WTC11 (cell line): ENCODE data around the gene ARHGAP25.

Source experiments
- IRF2 ChIP-seq: sonication (generic); formaldehyde crosslinking; IDR thresholded peaks from 2 replicates; pipeline ENCODE4 v1.8.0; 2022; ENCODE audit warnings: low read depth, missing genetic modification reagents, borderline replicate concordance
- TF ChIP-seq, protein P1 (sequence below): sonication (generic); formaldehyde crosslinking; IDR thresholded peaks from 2 replicates; pipeline ENCODE4 v1.8.1; 2022; ENCODE audit warnings: low read depth, missing genetic modification reagents, borderline replicate concordance

DNA sequence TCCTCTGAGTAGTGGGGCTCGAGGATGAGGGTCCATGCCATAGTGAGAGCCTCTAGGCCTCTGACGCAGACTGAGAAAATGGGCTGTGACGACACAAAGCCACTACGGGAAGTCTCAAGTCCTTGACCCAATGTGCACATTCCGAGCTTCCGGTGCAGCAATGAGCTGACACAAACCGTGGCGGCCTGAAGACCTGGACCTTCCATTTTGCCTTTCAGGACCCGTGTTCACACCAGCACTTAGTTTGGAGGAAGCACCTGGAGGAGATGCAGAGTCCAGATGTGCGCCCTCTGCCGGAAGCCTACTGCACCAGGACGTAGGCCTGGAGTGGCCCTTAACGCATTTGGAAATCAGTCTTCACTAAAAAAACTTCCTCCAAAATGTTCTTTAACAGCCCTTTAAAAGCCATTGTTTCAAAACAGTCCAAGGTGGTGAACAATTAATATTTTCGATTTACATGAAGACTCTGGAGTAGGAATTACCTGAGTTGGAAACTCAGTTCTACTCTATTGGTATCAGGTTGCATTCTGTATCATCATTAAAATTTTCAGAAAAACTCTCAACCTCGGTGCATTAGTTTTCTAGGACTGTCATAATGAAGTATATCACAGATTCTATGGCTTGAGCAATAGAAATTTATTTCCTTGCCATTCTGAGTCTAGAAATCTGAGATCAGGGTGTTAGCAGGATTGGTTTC is 102.7 kb downstream of the ARHGAP25 start:
- no peak for TF ChIP-seq IRF2
- TF ChIP-seq, protein P1, sequence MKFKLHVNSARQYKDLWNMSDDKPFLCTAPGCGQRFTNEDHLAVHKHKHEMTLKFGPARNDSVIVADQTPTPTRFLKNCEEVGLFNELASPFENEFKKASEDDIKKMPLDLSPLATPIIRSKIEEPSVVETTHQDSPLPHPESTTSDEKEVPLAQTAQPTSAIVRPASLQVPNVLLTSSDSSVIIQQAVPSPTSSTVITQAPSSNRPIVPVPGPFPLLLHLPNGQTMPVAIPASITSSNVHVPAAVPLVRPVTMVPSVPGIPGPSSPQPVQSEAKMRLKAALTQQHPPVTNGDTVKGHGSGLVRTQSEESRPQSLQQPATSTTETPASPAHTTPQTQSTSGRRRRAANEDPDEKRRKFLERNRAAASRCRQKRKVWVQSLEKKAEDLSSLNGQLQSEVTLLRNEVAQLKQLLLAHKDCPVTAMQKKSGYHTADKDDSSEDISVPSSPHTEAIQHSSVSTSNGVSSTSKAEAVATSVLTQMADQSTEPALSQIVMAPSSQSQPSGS (CRISPR knock-in tag), result no peak
